ENCODE results near the gene SLC13A3. TPM values are rescaled to one million over a fixed set of nuclear protein-coding genes. Genes with fewer than 3 reads are reported as not detected.

The SLC13A3 gene
- total and polyA plus RNA-seq, 2 donors (not counting 3 experiments of a cell fraction or from before 2014, with no cell fraction given) = 0.11 to 0.40 TPM

GRCh38 chr20:46544576-46544975, 106.7 kb downstream of the SLC13A3 start:
- no TSS peak for BruUV-seq (replicated peaks)
- Histone ChIP-seq H3K27me3 (ENCODE audit: control insufficient read depth in 2 of 2, insufficient read depth in 2 of 2, low read length in 2 of 2) (no peaks in the 10 kb centered on the region), H3K79me2 (ENCODE audit: control insufficient read depth, insufficient read depth, low read length) (no peaks in the 10 kb centered on the region), H3K36me3 (ENCODE audit: control insufficient read depth in 2 of 2, extremely low read depth in 1 of 2, insufficient read depth in 2 of 2, low read length in 2 of 2) (no peaks in the 10 kb centered on the region), H3K9me3 (replicated peaks; ENCODE audit: control insufficient read depth, insufficient read depth, low read length) (no peaks in the 10 kb centered on the region), H2AFZ (ENCODE audit: low read depth, low read length) (no peak overlapping the region), H3K4me2 (ENCODE audit: insufficient read depth, low read length) (no peak overlapping the region), H4K20me1 (replicated peaks; ENCODE audit: control insufficient read depth, extremely low read depth, insufficient read depth, low read length) (no peaks in the 10 kb centered on the region), H3K9me1 (replicated peaks; ENCODE audit: control insufficient read depth, extremely low read depth, insufficient read depth, low read length) (no peaks in the 10 kb centered on the region), H3K4me3 (replicated peaks in 1 of 3; ENCODE audit: insufficient read depth in 1 of 3, low read depth in 1 of 3, low read length in 3 of 3) (no peak overlapping the region), H3K27ac (ENCODE audit: insufficient read depth, low read depth, low read length) (no peak overlapping the region), H3K4me1 (ENCODE audit: control insufficient read depth, extremely low read depth, insufficient read depth, low read length) (no peaks in the 10 kb centered on the region), H3K9ac (replicated peaks; ENCODE audit: extremely low read depth, insufficient read depth, low read length) (no peak overlapping the region)
- intact Hi-C loops (cut with micrococcal nuclease) = loop anchor here (1.0 kb wide), 1 partner anchor 137 kb away; no protein-coding TSS in a partner anchor
- no peak for TF ChIP-seq JUN (IDR thresholded peaks at IDR 0.05; ENCODE audit: borderline replicate concordance, insufficient read depth, insufficient read length, low read depth)
- no peak for TF ChIP-seq CTCF (IDR thresholded peaks at IDR 0.05; ENCODE audit: extremely low read depth in 1 of 2, insufficient read depth in 1 of 2, low read depth in 1 of 2, low read length in 2 of 2)
- no peak for TF ChIP-seq POLR2A (IDR thresholded peaks at IDR 0.05; ENCODE audit: low read depth, low read length)
- no peak for TF ChIP-seq POLR2AphosphoS5 (IDR thresholded peaks at IDR 0.05; ENCODE audit: insufficient read depth, low read depth, low read length)
- no peak for TF ChIP-seq MYC (IDR thresholded peaks at IDR 0.05; ENCODE audit: low read depth, low read length)
- TF ChIP-seq GATA2 (IDR thresholded peaks at IDR 0.05; ENCODE audit: insufficient read depth, insufficient read length, low read depth, low read length) = no peak
- no peak for TF ChIP-seq MAX (IDR thresholded peaks at IDR 0.05; ENCODE audit: insufficient read depth, insufficient read length)
- TF ChIP-seq EZH2 (IDR thresholded peaks at IDR 0.05; ENCODE audit: borderline replicate concordance, low read depth, low read length, severe bottlenecking) = no peak
- TF ChIP-seq FOS (IDR thresholded peaks at IDR 0.05; ENCODE audit: borderline replicate concordance, insufficient read depth, low read length) = no peak
- dilution Hi-C loops (cut with MboI; ENCODE audit: extremely low pct_ligation_motif_present, low sequenced_read_pairs) = no loop called here
- ChIA-PET CTCF (interaction anchor here (0.7 to 1.8 kb wide), 13 partner anchors 12 to 212 kb away, joined by 3 to 29 read pairs (median 5); partner anchors contain the start of gene TP53RK), POLR2A (interaction anchor here (0.9 kb wide), 1 partner anchor 14 kb away, joined by 3 read pairs; no protein-coding TSS in a partner anchor)
- FAIRE-seq = no peak
- no peak for DNase-seq (ENCODE audit: low read depth, low spot score)
